ENCODE data around the gene GLIS1. TPM values are rescaled to one million over a fixed set of nuclear protein-coding genes. Genes with fewer than 3 reads are reported as not detected.
"Not testable (repeated sequence)": the region's sequence is repeated elsewhere in the genome, so short reads cannot be mapped to it uniquely, and the experiment has no call there.

GLIS1 gene
- total RNA-seq, 1 donor from 2014 or later = not detected

DNA sequence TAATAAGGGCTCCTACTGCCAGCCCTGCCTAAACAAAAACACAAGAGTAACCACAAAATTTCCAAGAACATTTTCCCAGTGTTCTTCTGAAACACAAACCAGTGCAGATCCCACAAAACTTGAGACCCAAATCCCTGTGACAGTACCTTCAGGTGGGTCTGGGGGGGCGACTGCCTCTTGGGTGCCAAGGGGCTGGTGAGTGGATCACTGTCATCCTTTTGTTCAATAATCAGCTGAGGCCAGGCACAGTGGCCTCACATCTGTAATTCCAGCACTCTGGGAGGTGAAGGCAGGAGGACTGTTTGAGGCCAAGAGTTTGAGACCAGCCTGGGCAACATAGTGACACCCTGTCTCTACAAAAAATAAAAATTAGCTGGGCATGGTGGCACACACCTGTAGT, 87.6 kb downstream of the GLIS1 start:
- Mint-ChIP-seq H3K9me3 (no peaks in the 10 kb centered on the region), H3K4me3 (no peak overlapping the region), H3K27ac (no peak overlapping the region), H3K36me3 (ENCODE audit: low read depth) (no peaks in the 10 kb centered on the region), H3K27me3 (peaks cover 6% of the 10 kb centered on the region), H3K4me1 (no peaks in the 10 kb centered on the region)
- CTCF ChIA-PET = no interaction called here
- DNase-seq (no peak), ATAC-seq (ENCODE audit: low read depth) (no peak)
- TF ChIP-seq, protein P1, sequence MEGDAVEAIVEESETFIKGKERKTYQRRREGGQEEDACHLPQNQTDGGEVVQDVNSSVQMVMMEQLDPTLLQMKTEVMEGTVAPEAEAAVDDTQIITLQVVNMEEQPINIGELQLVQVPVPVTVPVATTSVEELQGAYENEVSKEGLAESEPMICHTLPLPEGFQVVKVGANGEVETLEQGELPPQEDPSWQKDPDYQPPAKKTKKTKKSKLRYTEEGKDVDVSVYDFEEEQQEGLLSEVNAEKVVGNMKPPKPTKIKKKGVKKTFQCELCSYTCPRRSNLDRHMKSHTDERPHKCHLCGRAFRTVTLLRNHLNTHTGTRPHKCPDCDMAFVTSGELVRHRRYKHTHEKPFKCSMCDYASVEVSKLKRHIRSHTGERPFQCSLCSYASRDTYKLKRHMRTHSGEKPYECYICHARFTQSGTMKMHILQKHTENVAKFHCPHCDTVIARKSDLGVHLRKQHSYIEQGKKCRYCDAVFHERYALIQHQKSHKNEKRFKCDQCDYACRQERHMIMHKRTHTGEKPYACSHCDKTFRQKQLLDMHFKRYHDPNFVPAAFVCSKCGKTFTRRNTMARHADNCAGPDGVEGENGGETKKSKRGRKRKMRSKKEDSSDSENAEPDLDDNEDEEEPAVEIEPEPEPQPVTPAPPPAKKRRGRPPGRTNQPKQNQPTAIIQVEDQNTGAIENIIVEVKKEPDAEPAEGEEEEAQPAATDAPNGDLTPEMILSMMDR (IDR thresholded peaks at IDR 0.05) = no peak
- intact Hi-C loops (cut with micrococcal nuclease) = no loop called here
- POLR2A ChIA-PET = no interaction called here

DNA sequence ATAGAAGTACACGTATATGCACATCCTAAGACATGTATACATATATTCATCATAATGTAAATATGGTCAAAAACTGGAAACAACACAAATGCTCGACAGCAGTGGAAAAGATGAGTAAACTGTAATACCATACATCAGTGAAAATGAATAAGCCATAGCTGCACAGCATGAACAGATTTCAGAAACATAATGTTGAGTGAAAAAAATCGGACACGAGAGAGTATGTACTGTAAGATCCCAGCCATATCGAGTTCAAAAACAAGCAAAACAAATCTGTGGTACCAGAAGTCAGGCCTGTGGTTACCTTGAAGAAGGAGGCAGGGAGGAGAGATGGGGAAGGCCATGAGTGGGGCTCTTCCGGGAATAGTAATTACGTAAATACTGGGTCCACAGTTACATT, 90.4 kb downstream of the GLIS1 start:
- Mint-ChIP-seq H3K27ac (no peak overlapping the region), H3K36me3 (ENCODE audit: low read depth) (no peaks in the 10 kb centered on the region), H3K4me3 (no peak overlapping the region), H3K27me3 (peaks cover 7% of the 10 kb centered on the region), H3K9me3 (no peaks in the 10 kb centered on the region), H3K4me1 (no peaks in the 10 kb centered on the region)
- CTCF ChIA-PET = no interaction called here
- intact Hi-C loops (cut with micrococcal nuclease) = no loop called here
- POLR2A ChIA-PET = no interaction called here
- no peak for ATAC-seq (ENCODE audit: low read depth)
- TF ChIP-seq, protein P1 (IDR thresholded peaks at IDR 0.05) = no peak
- no peak for DNase-seq

DNA sequence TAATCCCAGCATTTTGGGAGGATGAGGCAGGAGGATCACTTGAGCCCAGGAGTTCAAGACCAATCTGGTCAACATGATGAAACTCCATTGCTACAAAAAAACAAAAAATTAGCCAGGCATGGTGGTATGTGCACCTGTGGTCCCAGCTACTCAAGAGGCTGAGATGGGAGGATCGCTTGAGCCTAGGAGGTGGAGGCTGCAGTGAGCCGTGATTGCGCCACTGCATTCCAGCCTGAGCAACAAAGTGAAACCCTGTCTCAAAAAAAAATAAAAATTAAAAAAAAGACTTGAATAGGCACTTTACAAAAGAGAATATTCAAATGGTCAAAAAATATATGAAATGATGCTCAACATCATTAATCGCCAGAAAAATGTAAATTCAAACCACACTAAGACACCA, 91.0 kb downstream of the GLIS1 start:
- ATAC-seq (ENCODE audit: low read depth); CTCF ChIA-PET: not testable (repeated sequence)

DNA sequence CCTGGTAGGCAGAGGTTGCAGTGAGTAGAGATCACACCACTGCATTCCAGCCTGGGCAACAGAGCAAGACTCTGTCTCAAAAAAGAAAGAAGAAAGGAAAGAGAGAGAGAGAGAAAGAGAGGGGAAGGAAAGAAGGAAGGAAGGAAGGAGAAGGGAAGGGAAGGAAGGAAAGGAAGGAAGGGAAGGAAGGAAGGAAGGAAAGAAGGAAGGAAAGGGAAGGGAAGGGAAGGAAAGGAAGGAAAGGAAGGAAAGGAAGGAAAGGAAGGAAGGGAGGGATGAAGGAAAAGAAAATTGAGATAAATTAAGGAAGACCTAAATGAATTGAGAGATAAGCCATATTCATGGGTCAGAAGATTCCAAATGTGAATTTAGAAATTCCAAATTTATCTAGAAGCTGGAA, 92.2 kb downstream of the GLIS1 start:
- CTCF ChIA-PET = no interaction called here
- intact Hi-C loops (cut with micrococcal nuclease) = no loop called here
- H3K9me3 Mint-ChIP-seq = no peaks in the 10 kb centered on the region
- POLR2A ChIA-PET = no interaction called here
- H3K36me3 Mint-ChIP-seq (ENCODE audit: low read depth) = no peaks in the 10 kb centered on the region
- no peak for DNase-seq
- no peaks in the 10 kb centered on the region for H3K4me1 Mint-ChIP-seq
- no peak overlapping the region for H3K27ac Mint-ChIP-seq
- TF ChIP-seq, protein P1 (IDR thresholded peaks at IDR 0.05) = no peak
- no peak overlapping the region for H3K4me3 Mint-ChIP-seq
- H3K27me3 Mint-ChIP-seq = peaks cover 7% of the 10 kb centered on the region
- ATAC-seq (ENCODE audit: low read depth) = no peak

More for the DNA sequence above, 91.0 kb downstream of the GLIS1 start:
- H3K4me3 Mint-ChIP-seq; H3K27me3 Mint-ChIP-seq; H3K9me3 Mint-ChIP-seq; POLR2A ChIA-PET; H3K27ac Mint-ChIP-seq; intact Hi-C loops (cut with micrococcal nuclease); H3K36me3 Mint-ChIP-seq (ENCODE audit: low read depth); DNase-seq; H3K4me1 Mint-ChIP-seq: not testable (repeated sequence)

DNA sequence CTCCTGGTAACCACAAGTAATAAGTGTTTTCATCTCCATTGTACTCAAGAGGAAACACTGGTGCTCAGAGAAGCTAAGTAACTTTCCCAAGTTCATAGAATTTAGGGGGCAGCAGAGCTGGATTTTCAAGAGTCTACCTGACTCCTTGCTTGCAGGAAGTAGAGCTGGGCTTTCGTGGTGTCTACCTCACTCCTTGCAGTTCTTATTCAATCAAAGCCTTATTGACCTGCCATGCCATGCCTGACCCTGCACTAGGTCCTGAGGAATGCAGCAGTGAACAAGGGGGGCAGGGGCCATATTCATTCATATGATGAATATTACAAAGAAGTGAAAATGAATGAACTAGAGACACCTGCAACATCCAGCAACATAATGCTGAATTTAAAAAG, 93.3 kb downstream of the GLIS1 start:
- ChIA-PET CTCF (no interaction called here), POLR2A (no interaction called here)
- no peak overlapping the region for H3K4me3 Mint-ChIP-seq
- no peak overlapping the region for H3K27ac Mint-ChIP-seq
- intact Hi-C loops (cut with micrococcal nuclease) = no loop called here
- TF ChIP-seq, protein P1 (IDR thresholded peaks at IDR 0.05) = no peak
- DNase-seq = no peak
- H3K36me3 Mint-ChIP-seq (ENCODE audit: low read depth) = no peaks in the 10 kb centered on the region
- no peaks in the 10 kb centered on the region for H3K9me3 Mint-ChIP-seq
- H3K27me3 Mint-ChIP-seq = peaks cover 7% of the 10 kb centered on the region
- no peaks in the 10 kb centered on the region for H3K4me1 Mint-ChIP-seq
- ATAC-seq (ENCODE audit: low read depth) = no peak

DNA sequence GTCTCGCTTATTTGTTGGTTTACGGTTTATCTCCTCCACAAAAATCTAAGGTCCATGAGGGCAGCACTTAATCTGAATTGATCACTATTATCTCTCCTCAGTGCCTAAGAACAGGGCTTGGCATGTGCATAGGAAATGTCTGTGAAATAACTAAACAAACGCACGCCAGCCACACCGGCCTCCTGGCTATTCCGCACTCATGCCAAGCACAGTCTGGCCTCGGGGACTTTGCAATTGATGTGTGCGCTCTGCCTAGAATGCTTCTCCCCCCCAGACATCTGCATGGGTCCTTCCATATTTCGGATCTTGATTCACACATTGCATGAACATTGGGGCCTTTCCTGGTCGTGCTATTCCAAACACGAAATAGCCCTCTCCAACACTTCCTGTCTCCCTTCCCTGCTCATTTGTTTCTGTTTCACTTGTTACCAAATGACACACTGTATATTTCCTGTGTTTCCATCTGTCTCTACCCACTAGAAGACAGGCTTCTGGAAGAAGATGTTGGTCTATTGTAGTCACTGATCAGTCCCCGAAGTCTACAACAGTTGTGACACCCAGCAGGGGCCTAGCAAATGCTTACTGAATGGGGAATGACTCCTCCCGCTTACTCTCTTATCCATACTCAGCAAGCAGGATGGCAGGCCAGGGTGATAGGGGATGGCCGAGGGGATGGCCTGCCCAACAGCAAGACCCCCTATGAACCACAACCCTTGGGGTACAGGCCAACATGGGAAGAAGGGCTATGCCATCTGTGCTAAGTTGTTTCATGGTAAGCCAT, 93.9 kb downstream of the GLIS1 start:
- intact Hi-C loops (cut with micrococcal nuclease) = no loop called here
- no peak for DNase-seq
- TF ChIP-seq, protein P1 (IDR thresholded peaks at IDR 0.05) = no peak
- POLR2A ChIA-PET = no interaction called here
- no peak overlapping the region for H3K4me3 Mint-ChIP-seq
- no peaks in the 10 kb centered on the region for H3K9me3 Mint-ChIP-seq
- CTCF ChIA-PET = no interaction called here
- peaks cover 7% of the 10 kb centered on the region for H3K27me3 Mint-ChIP-seq
- H3K27ac Mint-ChIP-seq = no peak overlapping the region
- H3K36me3 Mint-ChIP-seq (ENCODE audit: low read depth) = no peaks in the 10 kb centered on the region
- H3K4me1 Mint-ChIP-seq = no peaks in the 10 kb centered on the region
- ATAC-seq (ENCODE audit: low read depth) = no peak
